IPS-11a (cell line): Measurements from ENCODE around the gene C10orf67.
"Not testable (repeated sequence)": the region's sequence is repeated elsewhere in the genome, so short reads cannot be mapped to it uniquely, and the experiment has no call there.

Source experiments
- H3K4me3 ChIP-seq: one replicate; pipeline ENCODE4 v1.5.1; 2013; ENCODE audit warnings: low read depth, low read length, control low read depth

The C10orf67 gene

GRCh38 chr10:23326544-23327307 lies 17.9 kb downstream of the C10orf67 start:
- no peak overlapping the region for H3K4me3 ChIP-seq

DNA sequence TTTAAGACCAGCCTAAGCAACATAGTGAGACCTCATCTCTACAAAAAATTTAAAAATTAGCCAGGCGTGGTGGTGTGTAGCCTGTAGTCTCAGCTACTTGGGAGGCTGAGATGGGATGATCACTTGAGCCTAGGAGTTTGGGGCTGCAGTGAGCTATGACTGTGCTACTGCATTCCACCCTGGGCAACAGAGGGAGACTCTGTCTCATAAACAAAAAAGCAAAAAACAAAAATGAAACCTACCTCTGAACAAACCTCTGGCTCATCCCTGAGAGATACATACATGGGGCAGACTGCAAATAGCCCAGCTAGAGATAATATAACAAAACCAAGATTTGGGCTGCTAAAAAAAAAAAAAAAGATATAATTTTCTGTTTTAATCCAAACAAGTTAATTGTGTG lies 19.5 kb downstream of the C10orf67 start:
- H3K4me3 ChIP-seq = no peak overlapping the region

DNA sequence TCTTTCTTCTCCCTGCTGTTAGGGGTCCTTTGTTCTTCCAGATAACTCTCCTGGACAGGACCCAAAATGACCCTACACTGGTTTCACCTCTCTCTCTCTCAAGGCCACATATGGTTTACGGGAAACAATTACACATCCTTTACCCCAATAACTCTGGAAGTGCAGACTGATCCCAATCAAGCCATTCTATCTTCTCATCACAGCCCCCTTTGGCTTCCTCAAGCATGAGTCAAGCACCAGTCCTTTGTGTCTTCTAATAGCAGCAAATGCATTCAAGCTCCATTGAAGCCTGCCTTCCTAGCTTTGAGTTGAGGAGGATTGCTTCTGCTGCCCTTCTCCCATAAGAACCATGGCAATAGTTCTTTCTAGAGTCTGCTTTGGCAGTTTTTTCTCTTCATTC lies 20.2 kb downstream of the C10orf67 start:
- H3K4me3 ChIP-seq = no peak overlapping the region

DNA sequence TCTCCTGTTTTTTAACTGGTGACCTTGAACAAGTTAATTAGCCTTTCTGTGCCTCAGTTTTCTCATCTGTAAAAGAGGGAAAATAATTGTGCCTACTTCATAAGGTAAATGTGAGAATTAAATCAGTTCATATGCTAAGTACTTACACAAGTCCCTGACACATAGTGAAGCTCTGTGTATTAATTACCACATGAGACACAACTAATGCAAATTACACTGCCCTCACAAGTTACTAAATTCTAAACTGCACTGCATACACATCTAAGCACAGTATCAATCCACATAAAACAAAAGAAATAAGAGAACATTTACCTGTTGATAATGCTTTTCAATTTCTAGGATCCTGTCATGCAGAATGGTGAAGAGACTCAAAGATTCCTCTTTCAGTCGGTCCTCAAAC lies 22.5 kb downstream of the C10orf67 start:
- H3K4me3 ChIP-seq = no peak overlapping the region

GRCh38 chr10:23319835-23320234 lies 24.8 kb downstream of the C10orf67 start:
- no peak overlapping the region for H3K4me3 ChIP-seq

- no peak overlapping the region for H3K4me3 ChIP-seq
These were observed 26.2 kb downstream of the C10orf67 start for GRCh38 chr10:23318359-23318758.

DNA sequence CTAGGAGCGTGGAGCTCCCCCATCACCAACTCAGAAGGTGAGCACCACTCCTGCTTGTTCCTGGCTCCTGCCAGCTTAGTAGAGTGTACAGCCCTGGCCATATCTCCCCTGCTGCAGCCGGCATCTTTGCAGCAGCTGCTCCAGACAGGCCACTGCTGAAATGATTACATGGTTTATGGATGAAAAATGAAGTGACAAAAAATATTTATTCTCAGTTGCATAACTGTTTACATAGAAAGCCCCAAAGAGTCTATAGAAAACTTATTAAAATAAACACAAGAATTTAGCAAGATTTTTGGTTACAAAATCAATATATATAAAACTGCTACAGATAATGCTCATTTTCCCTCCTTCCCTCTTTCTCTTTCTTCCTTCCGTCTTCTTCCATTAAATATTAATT lies 27.2 kb downstream of the C10orf67 start:
- H3K4me3 ChIP-seq = no peak overlapping the region

GRCh38 chr10:23316406-23316805 lies 28.2 kb downstream of the C10orf67 start:
- no peak overlapping the region for H3K4me3 ChIP-seq

GRCh38 chr10:23315966-23316365 lies 28.6 kb downstream of the C10orf67 start:
- no peak overlapping the region for H3K4me3 ChIP-seq

- H3K4me3 ChIP-seq = no peak overlapping the region
These were observed 29.8 kb downstream of the C10orf67 start for GRCh38 chr10:23314835-23315239.

DNA sequence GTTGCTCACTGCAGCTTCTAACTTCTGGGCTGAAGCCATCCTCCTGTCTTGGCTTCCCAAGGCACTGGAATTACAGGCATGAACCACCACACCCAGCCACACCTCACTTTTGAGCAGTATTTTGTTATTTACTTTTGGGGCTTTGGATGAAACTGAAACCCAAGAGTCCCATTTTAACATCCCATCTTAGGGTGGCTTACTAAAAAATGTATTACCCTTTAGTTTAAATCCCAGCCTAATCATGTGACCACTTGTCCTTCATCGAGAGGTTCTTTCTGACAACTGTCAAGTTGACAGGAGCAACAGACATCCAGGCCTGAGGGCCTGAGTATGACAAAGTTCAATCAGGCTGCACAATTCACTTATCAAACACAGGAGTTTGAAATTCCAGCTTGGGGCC lies 33.6 kb downstream of the C10orf67 start:
- no peak overlapping the region for H3K4me3 ChIP-seq

DNA sequence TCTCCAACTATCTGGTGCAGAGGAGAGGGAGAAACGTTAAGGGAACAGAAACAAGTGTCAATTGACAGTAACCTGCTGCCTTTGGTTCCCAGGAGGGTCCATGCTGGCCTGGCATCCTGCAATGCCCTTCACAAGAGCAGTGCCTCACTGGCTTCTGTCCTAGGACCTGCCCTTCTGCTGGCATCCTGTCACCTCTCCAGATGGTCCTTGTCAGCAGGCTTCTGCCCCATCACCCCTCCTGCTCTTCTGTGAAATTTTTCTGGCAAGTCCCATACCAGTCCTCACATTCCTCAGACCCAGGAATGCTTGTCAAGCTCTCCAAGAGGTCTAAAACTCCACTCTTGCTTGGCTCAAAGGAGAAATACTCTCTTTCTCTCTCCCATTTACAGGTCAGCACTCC lies 34.2 kb downstream of the C10orf67 start:
- no peak overlapping the region for H3K4me3 ChIP-seq

DNA sequence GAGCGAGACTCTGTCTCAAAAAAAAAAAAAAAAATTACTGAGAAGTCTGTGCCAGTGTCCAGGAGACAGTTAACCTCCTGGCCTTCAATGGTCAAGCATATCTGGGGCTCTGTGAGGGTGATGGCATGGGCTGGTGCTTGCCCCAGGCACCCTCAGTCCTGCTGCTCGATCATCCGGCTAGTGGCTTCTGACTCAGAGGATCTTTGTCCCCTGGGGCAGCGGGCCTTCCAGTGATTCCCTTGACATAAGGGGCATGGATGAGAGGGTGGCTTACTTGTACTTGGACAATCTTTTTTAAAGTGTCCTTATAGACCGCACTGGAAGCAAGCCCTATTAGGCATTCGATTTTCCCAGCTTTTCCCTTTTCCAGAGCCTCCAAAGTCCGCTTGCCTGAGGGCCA lies 44.6 kb downstream of the C10orf67 start:
- H3K4me3 ChIP-seq = not testable (repeated sequence)

GRCh38 chr10:23294638-23295247 lies 49.9 kb downstream of the C10orf67 start:
- H3K4me3 ChIP-seq = no peak overlapping the region

DNA sequence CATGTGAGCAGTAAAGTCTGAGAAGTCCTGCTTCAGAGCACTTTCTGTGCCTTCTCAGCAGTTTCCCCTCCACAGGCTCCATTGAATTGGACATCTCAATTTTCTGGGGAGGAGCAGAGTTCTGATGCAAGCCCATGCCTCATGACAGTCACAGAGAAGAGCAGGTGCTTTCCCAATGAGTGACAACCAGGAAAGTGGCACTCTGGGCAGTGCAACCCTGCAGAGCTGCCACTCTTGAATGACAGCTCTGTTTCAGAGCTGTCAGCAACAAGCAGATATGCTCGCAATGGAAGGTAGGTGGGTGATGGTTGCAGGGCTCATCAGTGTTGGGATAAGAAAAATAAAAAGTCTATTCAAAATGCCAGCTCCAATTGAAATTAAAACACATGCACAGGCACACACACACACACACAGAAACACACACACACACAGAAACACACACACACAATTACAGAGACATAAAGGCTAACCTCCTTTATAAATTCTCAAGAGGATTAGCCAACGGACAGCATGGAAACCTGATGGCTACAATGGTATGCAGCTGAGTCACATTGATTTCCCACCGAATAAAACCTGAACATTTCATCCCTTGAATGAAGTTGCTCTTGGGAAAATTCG lies 50.5 kb downstream of the C10orf67 start:
- no peak overlapping the region for H3K4me3 ChIP-seq

GRCh38 chr10:23293145-23293724 lies 51.4 kb downstream of the C10orf67 start:
- no peak overlapping the region for H3K4me3 ChIP-seq

- H3K4me3 ChIP-seq = no peak overlapping the region
These were observed 52.9 kb downstream of the C10orf67 start for GRCh38 chr10:23291551-23292334.

DNA sequence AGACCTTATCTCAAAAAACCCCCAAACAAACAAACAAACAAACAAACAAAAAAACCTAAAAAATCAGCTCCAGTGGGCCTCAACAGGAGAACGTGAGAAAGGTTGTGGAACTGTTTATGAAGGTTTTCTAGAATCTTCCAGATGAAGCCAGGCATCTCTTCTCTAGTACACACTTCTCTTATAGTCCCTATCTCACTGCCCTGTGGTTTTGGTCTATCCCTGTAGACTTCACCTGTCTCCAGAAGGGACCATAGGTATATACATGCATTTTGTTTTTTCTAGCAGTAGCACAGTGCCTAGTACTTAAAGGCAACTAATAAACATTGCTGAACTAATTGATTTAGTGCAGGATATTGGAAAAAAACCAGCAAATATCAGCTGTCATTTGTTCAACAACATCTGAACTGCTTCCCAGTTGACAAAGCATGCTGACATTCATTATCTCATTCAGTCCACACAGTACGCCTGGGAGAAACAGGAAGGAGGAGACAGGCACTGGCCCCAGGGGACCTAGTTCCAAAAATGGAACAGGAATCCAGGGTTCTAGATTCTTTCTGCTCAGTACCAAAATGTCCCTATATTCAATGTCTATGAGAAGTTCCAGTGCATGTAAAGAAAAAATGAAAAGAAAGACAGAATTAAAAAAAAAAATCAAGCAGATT lies 59.8 kb downstream of the C10orf67 start:
- H3K4me3 ChIP-seq = no peak overlapping the region

DNA sequence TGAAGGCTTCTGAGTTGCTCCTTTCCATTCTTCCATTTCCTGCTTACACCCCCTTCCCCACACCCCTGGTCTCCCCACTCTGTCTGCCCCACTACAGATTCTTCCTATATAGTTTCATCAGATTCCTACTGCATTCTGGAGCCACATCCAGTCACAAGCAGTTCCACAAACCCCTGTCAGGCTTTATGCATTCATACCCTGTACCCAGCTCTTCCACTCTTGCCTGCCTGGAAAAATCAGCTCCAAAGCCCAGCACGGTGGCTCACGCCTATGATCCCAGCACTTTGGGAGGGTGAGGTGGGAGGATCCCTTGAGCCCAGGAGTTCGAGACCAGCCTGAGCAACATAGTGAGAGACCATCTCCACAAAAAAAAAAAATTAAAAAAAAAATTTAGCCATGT lies 60.4 kb downstream of the C10orf67 start:
- H3K4me3 ChIP-seq = no peak overlapping the region

DNA sequence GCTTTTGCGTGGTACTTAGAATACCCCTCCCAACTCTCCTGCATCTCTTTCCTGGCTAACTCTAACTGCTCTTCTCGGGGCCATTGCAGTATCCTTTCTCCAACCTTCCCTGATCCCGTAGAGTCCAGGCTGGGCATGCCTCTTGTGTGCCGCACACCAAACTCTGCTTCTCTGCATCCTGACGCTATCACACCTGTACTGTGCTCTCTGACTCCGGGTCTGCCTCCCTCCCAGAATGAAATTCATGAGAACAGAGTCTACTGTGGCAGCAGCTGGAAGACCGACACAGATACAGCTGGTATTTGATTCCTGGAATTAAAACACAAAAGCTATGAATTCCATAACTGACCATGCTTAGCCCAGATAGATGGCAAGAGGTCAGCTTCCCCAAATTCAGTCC lies 60.9 kb downstream of the C10orf67 start:
- H3K4me3 ChIP-seq = no peak overlapping the region

DNA sequence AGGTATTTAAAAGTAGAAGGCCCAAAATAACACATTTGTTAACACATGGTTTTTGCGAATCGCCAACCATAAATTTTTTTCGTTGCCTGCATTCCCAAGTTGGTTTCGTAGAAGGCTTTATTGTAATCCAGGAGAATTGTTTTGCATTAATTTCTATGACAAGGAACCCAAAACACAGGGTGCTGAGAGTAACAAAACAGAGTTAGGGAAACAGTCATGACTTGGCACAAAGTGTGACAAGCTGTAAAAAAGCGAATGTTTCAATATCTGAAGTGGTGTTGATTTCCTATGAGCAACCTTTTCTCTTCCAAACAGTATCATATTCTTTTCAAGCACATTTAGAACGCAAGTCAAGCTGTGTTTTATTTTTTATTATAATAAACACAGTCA lies 63.6 kb downstream of the C10orf67 start:
- H3K4me3 ChIP-seq = no peak overlapping the region
